GM23338 (cell line): ENCODE measurements around the gene BRSK2. TPM values are rescaled to one million over a fixed set of nuclear protein-coding genes. Genes with fewer than 3 reads are reported as not detected.
A peak's percentile ranks its signal among the peaks of the same experiment; 100 is the strongest.

Source experiments
- ATAC-seq: fragments of 200-7000 bp; cut with Tn5 transposase; 3 replicates; pipeline ENCODE4 v1.9.1; 2020
- DNase-seq: peaks from one replicate; pipeline ENCODE4 v3.0.0-alpha.2; 2015; ENCODE audit warnings: low spot score
- H2AFZ ChIP-seq: fragments of 200-600 bp; sonication (generic); 2 replicates; pipeline ENCODE4 v1.8.0; 2016; ENCODE audit warnings: antibody characterized with exemption, mild to moderate bottlenecking, moderate library complexity
- H3F3A ChIP-seq: fragments of 200-600 bp; sonication (generic); replicated peaks from 2 replicates; pipeline ENCODE4 v1.8.0; 2017; ENCODE audit warnings: antibody characterized with exemption, mixed run types, low read depth
- H3K27ac ChIP-seq: fragments of 200-600 bp; sonication (generic); 2 replicates; pipeline ENCODE4 v1.6.1; 2016; ENCODE audit warnings: low read depth
- H3K27me3 ChIP-seq: fragments of 200-600 bp; sonication (generic); 2 replicates; pipeline ENCODE4 v1.8.0; 2016; ENCODE audit warnings: mild to moderate bottlenecking, mixed run types, moderate library complexity; ENCODE audit not compliant: insufficient read depth
- H3K36me3 ChIP-seq: fragments of 200-600 bp; sonication (generic); 2 replicates; pipeline ENCODE4 v1.8.0; 2016; ENCODE audit warnings: mild to moderate bottlenecking; ENCODE audit not compliant: insufficient read depth
- H3K4me1 ChIP-seq: fragments of 200-600 bp; sonication (generic); 2 replicates; pipeline ENCODE4 v1.8.0; 2016; ENCODE audit warnings: mild to moderate bottlenecking, moderate library complexity; ENCODE audit not compliant: insufficient read depth
- H3K4me2 ChIP-seq: fragments of 200-600 bp; sonication (generic); 2 replicates; pipeline ENCODE4 v1.7.1; 2017; ENCODE audit warnings: mixed run types
- H3K4me3 ChIP-seq: fragments of 200-600 bp; sonication (generic); 2 replicates; pipeline ENCODE4 v1.6.1; 2016; ENCODE audit warnings: mixed run types
- H3K79me2 ChIP-seq: fragments of 200-600 bp; sonication (generic); replicated peaks from 2 replicates; pipeline ENCODE4 v1.8.0; 2017; ENCODE audit warnings: mild to moderate bottlenecking; ENCODE audit not compliant: insufficient read depth
- H3K9me2 ChIP-seq: fragments of 200-600 bp; sonication (generic); 2 replicates; pipeline ENCODE4 v1.8.0; 2017; ENCODE audit not compliant: insufficient read depth
- H4K20me1 ChIP-seq: fragments of 200-600 bp; sonication (generic); replicated peaks from 2 replicates; pipeline ENCODE4 v1.8.0; 2017; ENCODE audit warnings: mild to moderate bottlenecking; ENCODE audit not compliant: insufficient read depth
- H3K27ac Mint-ChIP-seq: 2 replicates; pipeline ENCODE4 v1.8.0; 2020; ENCODE audit warnings: inconsistent platforms, mild to moderate bottlenecking, moderate library complexity, mixed read lengths
- H3K27me3 Mint-ChIP-seq: 3 replicates; pipeline ENCODE4 v1.8.0; 2022; ENCODE audit warnings: low read depth, mild to moderate bottlenecking, moderate library complexity, mixed read lengths, inconsistent platforms; ENCODE audit not compliant: insufficient read depth, poor library complexity
- H3K36me3 Mint-ChIP-seq: 3 replicates; pipeline ENCODE4 v1.8.0; 2021; ENCODE audit warnings: low read depth, mild to moderate bottlenecking, inconsistent platforms, moderate library complexity, mixed read lengths
- H3K4me1 Mint-ChIP-seq: 3 replicates; pipeline ENCODE4 v1.8.0; 2020; ENCODE audit warnings: mild to moderate bottlenecking, inconsistent platforms, mixed read lengths
- H3K4me3 Mint-ChIP-seq: 3 replicates; pipeline ENCODE4 v1.8.0; 2021; ENCODE audit warnings: moderate library complexity, mild to moderate bottlenecking, inconsistent platforms, mixed read lengths
- H3K9me3 Mint-ChIP-seq: 3 replicates; pipeline ENCODE4 v1.8.0; 2020; ENCODE audit warnings: moderate library complexity, mild to moderate bottlenecking, inconsistent platforms, mixed read lengths
- CREB1 ChIP-seq: fragments of 250-450 bp; sonication (Bioruptor Pico); IDR thresholded peaks from 2 replicates; pipeline ENCODE4 v1.5.0; 2020; ENCODE audit warnings: low read depth, mild to moderate bottlenecking, moderate library complexity
- EZH2 ChIP-seq: fragments of 200-600 bp; sonication (generic); IDR thresholded peaks from one replicate; pipeline ENCODE4 v1.8.0; 2017; ENCODE audit warnings: antibody characterized with exemption, mild to moderate bottlenecking, low read depth; ENCODE audit not compliant: unreplicated experiment
- EZH2phosphoT487 ChIP-seq: fragments of 200-600 bp; sonication (generic); IDR thresholded peaks from one replicate; pipeline ENCODE4 v1.8.1; 2018; ENCODE audit warnings: antibody characterized with exemption; ENCODE audit not compliant: unreplicated experiment
- JUNB ChIP-seq: IDR thresholded peaks from one replicate; pipeline ENCODE4 v1.6.1; 2016; ENCODE audit warnings: antibody characterized with exemption; ENCODE audit not compliant: unreplicated experiment
- NANOG ChIP-seq: IDR thresholded peaks from 2 replicates; pipeline ENCODE4 v1.6.1; 2016; ENCODE audit warnings: antibody characterized with exemption, borderline replicate concordance
- POLR2AphosphoS5 ChIP-seq: IDR thresholded peaks from 2 replicates; pipeline ENCODE4 v1.6.1; 2016; ENCODE audit warnings: antibody characterized with exemption, low read depth
- STAT1 ChIP-seq: IDR thresholded peaks from one replicate; pipeline ENCODE4 v1.6.1; 2016; ENCODE audit warnings: antibody characterized with exemption; ENCODE audit not compliant: unreplicated experiment
- ZNF114 ChIP-seq: fragments of 250-450 bp; sonication (Bioruptor Pico); IDR thresholded peaks from 2 replicates; pipeline ENCODE4 v1.5.0; 2020; ENCODE audit warnings: mild to moderate bottlenecking, moderate library complexity
- ZNF331 ChIP-seq: fragments of 250-450 bp; sonication (Bioruptor Pico); IDR thresholded peaks from 2 replicates; pipeline ENCODE4 v1.5.0; 2020; ENCODE audit warnings: low read depth, mild to moderate bottlenecking, moderate library complexity
- polyA plus RNA-seq: library from polyadenylated mRNA; unstranded; fragments of >200 nt; fragmentation: Nextera tagmentation; extraction: Ambion mirVana; gene quantifications from 2 replicates; pipeline ENCODE4 v1.2.1, GENCODE V29; 2016
- total RNA-seq: library from RNA; depleted of rRNA; stranded (reverse); fragments of >200 nt; shearing (Covaris generic); gene quantifications from 2 replicates; pipeline ENCODE4 v1.2.3, GENCODE V29; 2014
- TF ChIP-seq, protein P1 (sequence below): IDR thresholded peaks from 2 replicates; pipeline ENCODE4 v1.6.1; 2016; ENCODE audit warnings: antibody characterized with exemption
- TF ChIP-seq, protein P2 (sequence below), 2 experiments: fragments of 200-600 bp in 1 of 2; sonication (generic) in 1 of 2; conservative IDR thresholded peaks; 2 replicates each; pipeline versions ENCODE4 v1.5.1 to v1.6.1; 2016 to 2017; ENCODE audit warnings: antibody characterized with exemption in 2 of 2, low read depth in 2 of 2, mild to moderate bottlenecking in 2 of 2, moderate library complexity in 1 of 2
- TF ChIP-seq, protein P3 (sequence below): IDR thresholded peaks from one replicate; pipeline ENCODE4 v1.6.1; 2018; ENCODE audit warnings: antibody characterized with exemption; ENCODE audit not compliant: unreplicated experiment
- TF ChIP-seq, protein P4 (sequence below): fragments of 250-450 bp; sonication (Bioruptor Pico); IDR thresholded peaks from 2 replicates; pipeline ENCODE4 v1.5.0; 2020; ENCODE audit warnings: mild to moderate bottlenecking, moderate library complexity

Gene BRSK2
- total and polyA plus RNA-seq, 2 experiments from 2014 or later, result 7.2 to 20.3 TPM

DNA sequence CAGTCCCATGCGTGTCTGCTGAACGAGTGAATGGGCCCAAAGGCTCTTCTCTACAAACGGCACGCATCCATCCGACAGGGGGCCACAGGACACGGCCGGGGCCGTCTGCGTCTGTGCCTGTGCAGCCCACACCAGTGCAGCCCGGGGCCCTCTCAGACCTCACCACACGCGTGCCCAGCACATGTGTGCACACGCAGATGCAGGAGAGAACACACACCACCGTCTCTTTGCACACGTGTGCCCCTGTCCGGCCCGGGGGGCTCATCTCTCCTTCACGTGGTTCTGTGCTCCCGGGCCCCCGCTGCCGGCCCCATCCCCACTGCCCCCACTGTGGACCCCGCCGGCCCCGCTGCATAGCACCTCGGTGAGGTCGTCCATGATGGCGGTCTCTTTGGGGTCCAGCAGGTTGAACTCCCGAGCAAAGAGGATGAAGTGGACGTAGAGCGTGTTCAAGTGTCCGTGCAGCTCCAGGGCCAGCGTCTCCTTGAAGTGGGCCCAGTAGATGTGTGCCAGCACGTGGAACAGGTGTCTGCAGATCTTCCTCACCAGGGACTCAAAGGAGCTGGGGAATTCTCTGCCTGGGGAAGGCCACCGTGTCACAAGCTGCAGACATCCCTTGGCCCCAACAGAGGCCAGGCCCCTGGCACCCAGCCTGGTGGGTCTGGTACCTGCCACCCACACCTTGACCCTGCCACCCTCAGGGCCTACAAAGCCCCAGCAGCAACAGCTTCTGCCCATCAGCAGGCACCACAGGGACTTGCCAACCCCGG, 80.4 kb downstream of the BRSK2 start:
- H3K4me1 Mint-ChIP-seq, result no peaks in the 10 kb centered on the region; the same call in 2 of the 3 replicates
- no peaks in the 10 kb centered on the region for H3K4me1 ChIP-seq
- H3K9me2 ChIP-seq, result no peaks in the 10 kb centered on the region
- H3F3A ChIP-seq, result no peaks in the 10 kb centered on the region
- H3K27me3 ChIP-seq, result no peaks in the 10 kb centered on the region
- no peaks in the 10 kb centered on the region for H3K36me3 Mint-ChIP-seq
- H4K20me1 ChIP-seq, result no peaks in the 10 kb centered on the region
- H2AFZ ChIP-seq, result no peak overlapping the region
- peak overlapping the region; percentile 70; the same call in 1 of the 2 replicates for H3K27ac Mint-ChIP-seq
- no peaks in the 10 kb centered on the region for H3K9me3 Mint-ChIP-seq
- H3K27me3 Mint-ChIP-seq, result peaks cover 5% of the 10 kb centered on the region
- no peaks in the 10 kb centered on the region for H3K79me2 ChIP-seq
- ATAC-seq (no peak), DNase-seq (no peak)
- no peak overlapping the region for H3K4me3 ChIP-seq
- no peaks in the 10 kb centered on the region for H3K36me3 ChIP-seq
- no peak overlapping the region for H3K4me3 Mint-ChIP-seq
- H3K27ac ChIP-seq, result no peak overlapping the region
- H3K4me2 ChIP-seq, result no peak overlapping the region
- TF ChIP-seq, protein P1, sequence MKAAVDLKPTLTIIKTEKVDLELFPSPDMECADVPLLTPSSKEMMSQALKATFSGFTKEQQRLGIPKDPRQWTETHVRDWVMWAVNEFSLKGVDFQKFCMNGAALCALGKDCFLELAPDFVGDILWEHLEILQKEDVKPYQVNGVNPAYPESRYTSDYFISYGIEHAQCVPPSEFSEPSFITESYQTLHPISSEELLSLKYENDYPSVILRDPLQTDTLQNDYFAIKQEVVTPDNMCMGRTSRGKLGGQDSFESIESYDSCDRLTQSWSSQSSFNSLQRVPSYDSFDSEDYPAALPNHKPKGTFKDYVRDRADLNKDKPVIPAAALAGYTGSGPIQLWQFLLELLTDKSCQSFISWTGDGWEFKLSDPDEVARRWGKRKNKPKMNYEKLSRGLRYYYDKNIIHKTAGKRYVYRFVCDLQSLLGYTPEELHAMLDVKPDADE, result no peak
- TF ChIP-seq POLR2AphosphoS5, result no peak
- no peak for TF ChIP-seq NANOG
- no peak for TF ChIP-seq CREB1
- TF ChIP-seq, protein P2, sequence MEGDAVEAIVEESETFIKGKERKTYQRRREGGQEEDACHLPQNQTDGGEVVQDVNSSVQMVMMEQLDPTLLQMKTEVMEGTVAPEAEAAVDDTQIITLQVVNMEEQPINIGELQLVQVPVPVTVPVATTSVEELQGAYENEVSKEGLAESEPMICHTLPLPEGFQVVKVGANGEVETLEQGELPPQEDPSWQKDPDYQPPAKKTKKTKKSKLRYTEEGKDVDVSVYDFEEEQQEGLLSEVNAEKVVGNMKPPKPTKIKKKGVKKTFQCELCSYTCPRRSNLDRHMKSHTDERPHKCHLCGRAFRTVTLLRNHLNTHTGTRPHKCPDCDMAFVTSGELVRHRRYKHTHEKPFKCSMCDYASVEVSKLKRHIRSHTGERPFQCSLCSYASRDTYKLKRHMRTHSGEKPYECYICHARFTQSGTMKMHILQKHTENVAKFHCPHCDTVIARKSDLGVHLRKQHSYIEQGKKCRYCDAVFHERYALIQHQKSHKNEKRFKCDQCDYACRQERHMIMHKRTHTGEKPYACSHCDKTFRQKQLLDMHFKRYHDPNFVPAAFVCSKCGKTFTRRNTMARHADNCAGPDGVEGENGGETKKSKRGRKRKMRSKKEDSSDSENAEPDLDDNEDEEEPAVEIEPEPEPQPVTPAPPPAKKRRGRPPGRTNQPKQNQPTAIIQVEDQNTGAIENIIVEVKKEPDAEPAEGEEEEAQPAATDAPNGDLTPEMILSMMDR (conservative IDR thresholded peaks at IDR 0.05; ENCODE audit: low read depth in 2 of 2), result no peak
- TF ChIP-seq EZH2phosphoT487, result no peak
- TF ChIP-seq, protein P3, sequence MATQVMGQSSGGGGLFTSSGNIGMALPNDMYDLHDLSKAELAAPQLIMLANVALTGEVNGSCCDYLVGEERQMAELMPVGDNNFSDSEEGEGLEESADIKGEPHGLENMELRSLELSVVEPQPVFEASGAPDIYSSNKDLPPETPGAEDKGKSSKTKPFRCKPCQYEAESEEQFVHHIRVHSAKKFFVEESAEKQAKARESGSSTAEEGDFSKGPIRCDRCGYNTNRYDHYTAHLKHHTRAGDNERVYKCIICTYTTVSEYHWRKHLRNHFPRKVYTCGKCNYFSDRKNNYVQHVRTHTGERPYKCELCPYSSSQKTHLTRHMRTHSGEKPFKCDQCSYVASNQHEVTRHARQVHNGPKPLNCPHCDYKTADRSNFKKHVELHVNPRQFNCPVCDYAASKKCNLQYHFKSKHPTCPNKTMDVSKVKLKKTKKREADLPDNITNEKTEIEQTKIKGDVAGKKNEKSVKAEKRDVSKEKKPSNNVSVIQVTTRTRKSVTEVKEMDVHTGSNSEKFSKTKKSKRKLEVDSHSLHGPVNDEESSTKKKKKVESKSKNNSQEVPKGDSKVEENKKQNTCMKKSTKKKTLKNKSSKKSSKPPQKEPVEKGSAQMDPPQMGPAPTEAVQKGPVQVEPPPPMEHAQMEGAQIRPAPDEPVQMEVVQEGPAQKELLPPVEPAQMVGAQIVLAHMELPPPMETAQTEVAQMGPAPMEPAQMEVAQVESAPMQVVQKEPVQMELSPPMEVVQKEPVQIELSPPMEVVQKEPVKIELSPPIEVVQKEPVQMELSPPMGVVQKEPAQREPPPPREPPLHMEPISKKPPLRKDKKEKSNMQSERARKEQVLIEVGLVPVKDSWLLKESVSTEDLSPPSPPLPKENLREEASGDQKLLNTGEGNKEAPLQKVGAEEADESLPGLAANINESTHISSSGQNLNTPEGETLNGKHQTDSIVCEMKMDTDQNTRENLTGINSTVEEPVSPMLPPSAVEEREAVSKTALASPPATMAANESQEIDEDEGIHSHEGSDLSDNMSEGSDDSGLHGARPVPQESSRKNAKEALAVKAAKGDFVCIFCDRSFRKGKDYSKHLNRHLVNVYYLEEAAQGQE, result no peak
- no peak for TF ChIP-seq JUNB
- no peak for TF ChIP-seq ZNF331 (CRISPR knock-in tag)
- TF ChIP-seq STAT1, result no peak
- no peak for TF ChIP-seq ZNF114 (CRISPR knock-in tag)
- TF ChIP-seq, protein P4, sequence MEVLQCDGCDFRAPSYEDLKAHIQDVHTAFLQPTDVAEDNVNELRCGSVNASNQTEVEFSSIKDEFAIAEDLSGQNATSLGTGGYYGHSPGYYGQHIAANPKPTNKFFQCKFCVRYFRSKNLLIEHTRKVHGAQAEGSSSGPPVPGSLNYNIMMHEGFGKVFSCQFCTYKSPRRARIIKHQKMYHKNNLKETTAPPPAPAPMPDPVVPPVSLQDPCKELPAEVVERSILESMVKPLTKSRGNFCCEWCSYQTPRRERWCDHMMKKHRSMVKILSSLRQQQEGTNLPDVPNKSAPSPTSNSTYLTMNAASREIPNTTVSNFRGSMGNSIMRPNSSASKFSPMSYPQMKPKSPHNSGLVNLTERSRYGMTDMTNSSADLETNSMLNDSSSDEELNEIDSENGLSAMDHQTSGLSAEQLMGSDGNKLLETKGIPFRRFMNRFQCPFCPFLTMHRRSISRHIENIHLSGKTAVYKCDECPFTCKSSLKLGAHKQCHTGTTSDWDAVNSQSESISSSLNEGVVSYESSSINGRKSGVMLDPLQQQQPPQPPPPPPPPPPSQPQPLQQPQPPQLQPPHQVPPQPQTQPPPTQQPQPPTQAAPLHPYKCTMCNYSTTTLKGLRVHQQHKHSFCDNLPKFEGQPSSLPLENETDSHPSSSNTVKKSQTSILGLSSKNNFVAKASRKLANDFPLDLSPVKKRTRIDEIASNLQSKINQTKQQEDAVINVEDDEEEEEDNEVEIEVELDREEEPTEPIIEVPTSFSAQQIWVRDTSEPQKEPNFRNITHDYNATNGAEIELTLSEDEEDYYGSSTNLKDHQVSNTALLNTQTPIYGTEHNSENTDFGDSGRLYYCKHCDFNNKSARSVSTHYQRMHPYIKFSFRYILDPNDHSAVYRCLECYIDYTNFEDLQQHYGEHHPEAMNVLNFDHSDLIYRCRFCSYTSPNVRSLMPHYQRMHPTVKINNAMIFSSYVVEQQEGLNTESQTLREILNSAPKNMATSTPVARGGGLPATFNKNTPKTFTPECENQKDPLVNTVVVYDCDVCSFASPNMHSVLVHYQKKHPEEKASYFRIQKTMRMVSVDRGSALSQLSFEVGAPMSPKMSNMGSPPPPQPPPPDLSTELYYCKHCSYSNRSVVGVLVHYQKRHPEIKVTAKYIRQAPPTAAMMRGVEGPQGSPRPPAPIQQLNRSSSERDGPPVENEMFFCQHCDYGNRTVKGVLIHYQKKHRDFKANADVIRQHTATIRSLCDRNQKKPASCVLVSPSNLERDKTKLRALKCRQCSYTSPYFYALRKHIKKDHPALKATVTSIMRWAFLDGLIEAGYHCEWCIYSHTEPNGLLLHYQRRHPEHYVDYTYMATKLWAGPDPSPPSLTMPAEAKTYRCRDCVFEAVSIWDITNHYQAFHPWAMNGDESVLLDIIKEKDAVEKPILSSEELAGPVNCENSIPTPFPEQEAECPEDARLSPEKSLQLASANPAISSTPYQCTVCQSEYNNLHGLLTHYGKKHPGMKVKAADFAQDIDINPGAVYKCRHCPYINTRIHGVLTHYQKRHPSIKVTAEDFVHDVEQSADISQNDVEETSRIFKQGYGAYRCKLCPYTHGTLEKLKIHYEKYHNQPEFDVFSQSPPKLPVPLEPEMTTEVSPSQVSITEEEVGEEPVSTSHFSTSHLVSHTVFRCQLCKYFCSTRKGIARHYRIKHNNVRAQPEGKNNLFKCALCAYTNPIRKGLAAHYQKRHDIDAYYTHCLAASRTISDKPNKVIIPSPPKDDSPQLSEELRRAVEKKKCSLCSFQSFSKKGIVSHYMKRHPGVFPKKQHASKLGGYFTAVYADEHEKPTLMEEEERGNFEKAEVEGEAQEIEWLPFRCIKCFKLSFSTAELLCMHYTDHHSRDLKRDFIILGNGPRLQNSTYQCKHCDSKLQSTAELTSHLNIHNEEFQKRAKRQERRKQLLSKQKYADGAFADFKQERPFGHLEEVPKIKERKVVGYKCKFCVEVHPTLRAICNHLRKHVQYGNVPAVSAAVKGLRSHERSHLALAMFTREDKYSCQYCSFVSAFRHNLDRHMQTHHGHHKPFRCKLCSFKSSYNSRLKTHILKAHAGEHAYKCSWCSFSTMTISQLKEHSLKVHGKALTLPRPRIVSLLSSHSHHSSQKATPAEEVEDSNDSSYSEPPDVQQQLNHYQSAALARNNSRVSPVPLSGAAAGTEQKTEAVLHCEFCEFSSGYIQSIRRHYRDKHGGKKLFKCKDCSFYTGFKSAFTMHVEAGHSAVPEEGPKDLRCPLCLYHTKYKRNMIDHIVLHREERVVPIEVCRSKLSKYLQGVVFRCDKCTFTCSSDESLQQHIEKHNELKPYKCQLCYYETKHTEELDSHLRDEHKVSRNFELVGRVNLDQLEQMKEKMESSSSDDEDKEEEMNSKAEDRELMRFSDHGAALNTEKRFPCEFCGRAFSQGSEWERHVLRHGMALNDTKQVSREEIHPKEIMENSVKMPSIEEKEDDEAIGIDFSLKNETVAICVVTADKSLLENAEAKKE (CRISPR knock-in tag), result no peak
- no peak for TF ChIP-seq EZH2
